Breast epithelium (tissue), 3 donors: ENCODE data around the gene CORO1C.

Experiments
- CTCF ChIP-seq, 3 donors: fragments of 450-650 bp; IDR thresholded peaks; one replicate each; pipeline ENCODE4 v1.5.1; 2016 to 2017; ENCODE audit warnings: antibody characterized with exemption in 3 of 3, mild to moderate bottlenecking in 3 of 3, moderate library complexity in 3 of 3
- POLR2A ChIP-seq: fragments of 450-650 bp; IDR thresholded peaks from one replicate; pipeline ENCODE4 v1.6.1; 2016; ENCODE audit warnings: antibody characterized with exemption, mild to moderate bottlenecking, moderate library complexity

GRCh38 chr12:108753976-108754375, 22.7 kb upstream of the CORO1C start:
- TF ChIP-seq POLR2A (no peak), CTCF (IDR thresholded peaks at IDR 0.05) (no peak)
